NCI-H2196 (cell line): ENCODE data around the gene BST1.

Experiments used
- DNase-seq: peaks from one replicate; lab custom pipeline; 2025; ENCODE audit not compliant: unreplicated experiment; lab: John Stamatoyannopoulos, UW

BST1 gene

GRCh38 chr4:15676039-15676438 is 26.8 kb upstream of the BST1 start:
- no peak for DNase-seq

DNA sequence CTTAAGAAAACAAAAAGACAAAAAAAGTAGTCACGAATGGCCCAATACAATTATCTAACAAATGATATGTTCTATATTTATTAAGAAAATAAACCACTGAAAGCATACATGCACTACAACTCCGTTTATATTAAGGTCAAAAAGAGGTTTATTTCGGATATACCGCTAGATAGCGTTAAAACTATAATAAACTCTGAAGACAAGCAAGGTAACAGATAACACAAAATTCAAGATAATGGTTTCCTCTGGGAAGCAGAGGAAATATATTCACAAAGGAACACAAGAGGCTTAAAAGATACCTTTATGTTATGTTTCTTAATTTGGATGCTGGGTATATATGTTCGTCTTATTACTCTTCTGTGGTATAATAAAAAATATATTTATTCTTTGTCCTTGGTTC is 26.0 kb upstream of the BST1 start:
- no peak for DNase-seq

DNA sequence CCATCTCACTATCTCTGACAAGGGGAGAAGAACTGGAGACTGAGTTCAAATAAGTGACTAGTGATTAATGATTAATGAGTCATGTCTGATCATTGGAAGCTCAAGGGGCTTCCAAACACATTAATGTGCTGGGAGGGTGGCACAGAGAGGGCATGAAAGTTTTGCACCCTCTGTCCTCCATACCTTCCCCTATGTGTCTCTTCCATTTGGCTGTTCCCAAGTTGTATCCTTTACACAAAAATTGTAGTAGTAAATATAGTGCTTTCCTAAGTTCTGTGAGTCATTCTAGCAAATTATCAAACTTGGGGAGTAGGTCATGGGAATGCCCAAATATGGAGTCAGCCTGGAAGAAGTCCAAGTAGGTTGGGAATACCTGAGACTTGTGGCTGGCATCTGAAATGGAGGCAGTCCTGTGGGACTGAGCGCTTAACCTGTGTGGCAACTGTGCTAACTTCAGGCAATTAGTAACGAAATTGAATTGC is 25.3 kb upstream of the BST1 start:
- DNase-seq, result peak; percentile 25

- DNase-seq, result no peak
Measured at GRCh38 chr4:15681067-15681371, 21.8 kb upstream of the BST1 start.

DNA sequence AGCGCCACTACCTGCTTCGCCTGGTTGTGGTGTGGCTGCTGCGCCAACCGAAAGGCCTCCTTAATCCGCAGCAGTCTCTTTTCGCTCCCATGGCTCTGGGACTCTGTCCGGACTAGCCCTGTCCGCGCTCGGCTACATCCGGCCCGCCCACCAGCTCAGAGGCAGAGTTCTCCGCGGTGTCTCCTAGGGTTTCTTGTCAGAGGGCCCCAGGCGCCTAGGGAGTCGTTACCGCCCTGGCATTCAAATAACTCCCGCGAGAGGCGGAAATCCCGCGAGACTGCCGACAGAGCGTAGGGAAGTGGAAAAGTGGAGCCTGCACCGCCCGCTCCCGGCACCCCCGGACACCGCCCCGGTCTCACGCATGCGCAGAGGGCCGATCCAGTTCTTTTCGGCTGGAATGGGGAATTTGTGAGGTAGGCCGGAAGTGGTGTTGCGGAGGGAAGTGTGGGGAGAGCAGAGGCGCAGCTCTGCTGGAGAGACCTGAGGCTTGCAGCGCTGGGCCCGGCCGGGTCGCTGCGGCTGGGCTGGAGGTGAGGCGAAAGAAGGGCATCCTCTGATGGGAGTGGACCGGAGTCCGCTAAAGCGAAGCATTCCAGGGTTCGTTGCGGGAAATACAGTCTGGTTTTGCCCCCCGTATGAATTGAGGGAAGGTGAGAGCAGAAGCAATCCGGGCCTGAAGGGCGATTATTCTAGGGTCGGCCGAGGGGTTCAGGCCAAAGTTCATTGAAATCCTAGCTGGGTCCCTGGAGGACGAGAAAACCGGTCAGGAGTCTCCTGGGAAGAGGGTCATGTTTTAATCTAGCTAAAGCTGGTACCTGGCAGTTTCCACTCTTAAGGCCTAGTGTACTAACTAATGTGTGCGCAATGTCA is 21.3 kb upstream of the BST1 start, which contains the start of gene FAM200B:
TSS of gene FAM200B (plus strand) at position 456 of the 870 bp plus-strand sequence. CDS start 5,151 bp downstream, outside the sequence.
- DNase-seq, result peak; percentile 99

DNA sequence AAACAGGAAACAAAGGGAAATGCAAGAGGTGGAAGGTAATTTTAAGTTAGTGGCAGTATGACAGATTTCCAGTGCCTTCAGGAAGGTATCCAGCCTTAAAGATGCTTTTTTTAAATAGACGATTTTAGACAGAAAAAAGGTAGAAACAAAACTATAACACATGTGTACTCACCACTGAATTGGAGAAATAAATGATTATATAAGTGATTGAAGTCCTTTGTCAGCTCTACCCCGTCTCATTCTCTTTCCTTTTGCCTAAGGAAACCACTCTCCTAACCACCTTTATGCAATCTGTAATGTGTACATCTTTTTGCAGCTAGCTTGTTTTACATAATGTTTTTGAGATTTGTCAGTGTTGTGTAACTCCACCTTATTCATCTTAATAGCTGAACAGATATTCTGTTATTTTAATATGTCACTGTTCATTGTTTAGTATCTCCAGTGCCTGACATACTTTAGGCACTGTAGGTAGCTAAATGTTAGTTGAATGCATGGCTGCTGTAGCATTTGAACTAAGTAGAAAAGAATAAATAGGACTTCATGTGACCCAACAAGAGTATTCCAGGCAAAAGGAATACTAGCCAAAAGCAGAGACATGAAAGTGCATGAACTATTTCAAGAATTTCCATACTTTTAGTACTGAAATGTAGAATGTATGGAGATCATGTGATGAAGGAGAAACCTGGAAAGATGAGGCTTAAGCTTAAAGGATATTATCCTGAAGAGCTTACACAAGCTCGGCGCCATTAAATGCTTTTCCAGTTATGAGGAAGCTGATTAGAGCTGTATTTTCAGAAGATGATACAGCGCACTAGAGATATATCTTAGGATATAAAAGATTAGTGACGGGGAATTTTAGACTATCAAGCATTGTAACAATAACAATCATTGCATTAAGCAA is 20.4 kb upstream of the BST1 start:
- no peak for DNase-seq

DNA sequence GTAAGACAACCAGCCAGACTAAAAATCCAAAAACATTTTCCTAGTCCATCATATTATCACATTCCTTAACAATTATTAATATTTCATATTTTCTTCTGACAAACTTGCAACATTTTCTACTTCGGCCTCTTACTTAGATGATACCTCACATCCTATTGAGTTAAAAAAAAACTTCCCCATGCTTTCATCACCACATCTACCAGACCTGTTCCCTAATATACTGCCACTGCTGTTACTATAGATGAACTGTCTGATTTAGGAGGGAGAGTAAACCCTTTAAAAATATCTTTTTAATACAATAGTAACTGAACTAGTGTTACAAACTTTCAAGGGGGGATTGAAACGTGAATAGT is 19.7 kb upstream of the BST1 start:
- DNase-seq, result no peak

- DNase-seq, result no peak
Measured at GRCh38 chr4:15684498-15684897, 18.4 kb upstream of the BST1 start.

DNA sequence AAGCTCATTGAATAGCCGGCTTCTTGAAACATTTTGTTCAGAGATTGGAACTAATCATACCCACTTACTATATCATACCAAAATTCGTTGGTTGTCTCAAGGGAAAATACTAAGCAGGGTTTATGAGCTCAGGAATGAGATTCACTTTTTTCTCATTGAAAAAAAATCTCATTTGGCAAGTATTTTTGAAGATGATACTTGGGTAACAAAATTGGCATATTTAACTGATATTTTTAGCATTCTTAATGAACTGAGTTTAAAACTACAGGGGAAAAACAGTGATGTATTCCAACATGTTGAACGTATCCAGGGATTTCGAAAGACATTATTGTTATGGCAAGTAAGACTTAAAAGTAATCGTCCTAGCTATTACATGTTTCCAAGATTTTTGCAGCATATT is 14.8 kb upstream of the BST1 start:
- DNase-seq, result no peak

DNA sequence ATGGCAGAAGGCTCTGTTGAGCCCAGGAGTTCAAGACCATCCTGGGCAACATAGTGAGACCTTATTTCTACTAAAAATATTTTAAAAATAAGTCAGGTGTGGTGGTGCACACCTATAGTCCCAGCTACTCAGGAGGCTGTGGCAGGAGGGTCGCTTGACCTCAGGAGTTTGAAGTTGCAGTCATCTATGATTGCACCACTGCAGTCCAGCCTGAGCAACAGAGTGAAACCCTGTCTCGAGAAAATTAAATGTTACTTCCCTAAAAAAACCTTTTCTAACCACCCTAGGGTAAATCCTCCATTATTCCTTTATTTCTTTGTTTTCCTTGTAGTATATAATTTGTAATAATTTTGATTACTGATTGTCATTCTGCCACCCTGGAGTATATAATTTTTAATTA is 13.3 kb upstream of the BST1 start:
- no peak for DNase-seq

GRCh38 chr4:15690020-15690809 is 12.7 kb upstream of the BST1 start:
- no peak for DNase-seq

- DNase-seq, result no peak
Measured at GRCh38 chr4:15691346-15692135, 11.3 kb upstream of the BST1 start.

- no peak for DNase-seq
Measured at GRCh38 chr4:15692602-15693001, 10.3 kb upstream of the BST1 start.

DNA sequence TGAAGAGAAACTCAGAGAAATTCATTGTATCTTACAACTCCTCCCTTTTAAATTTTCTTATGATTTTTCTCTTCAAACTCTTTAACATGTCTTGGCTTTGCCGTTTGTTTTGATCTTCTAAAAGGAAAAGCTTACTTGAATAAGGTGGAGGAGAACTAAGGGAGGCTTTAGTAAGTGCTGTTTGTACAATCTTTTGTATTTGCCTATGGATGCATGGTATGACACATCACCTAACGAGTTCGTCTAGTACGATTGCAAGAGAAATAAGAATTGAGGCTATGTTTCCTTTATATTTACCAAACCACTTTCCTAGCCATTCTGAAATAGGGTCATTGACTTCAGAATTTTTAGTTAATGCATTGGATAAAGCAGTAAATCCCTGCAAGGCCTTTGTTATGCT is 8.4 kb upstream of the BST1 start:
- no peak for DNase-seq

DNA sequence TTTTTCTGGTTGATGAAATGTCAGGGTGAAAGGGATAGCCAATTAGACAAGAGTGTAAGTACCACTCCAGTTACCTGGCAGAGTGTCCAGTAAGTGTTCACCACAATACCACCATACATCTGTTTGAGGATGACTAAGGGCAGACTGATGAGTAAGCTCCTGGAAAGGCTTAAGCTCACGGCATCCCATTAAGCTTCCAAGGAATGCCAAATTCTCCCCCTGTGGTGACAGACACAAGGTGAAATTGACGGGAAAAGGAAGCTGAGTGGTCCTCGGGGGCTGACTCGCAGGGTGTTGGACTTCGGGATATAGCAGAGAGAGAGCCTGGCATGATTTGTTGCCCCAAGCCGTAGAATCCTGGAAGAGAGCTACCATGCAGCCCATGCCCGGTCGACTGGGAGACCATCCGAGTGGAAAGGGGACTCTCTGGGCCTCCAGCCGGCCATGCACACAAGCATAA is 7.6 kb upstream of the BST1 start:
- DNase-seq, result no peak

GRCh38 chr4:15695729-15696128 is 7.1 kb upstream of the BST1 start:
- no peak for DNase-seq

- DNase-seq, result no peak
Measured at GRCh38 chr4:15696866-15697265, 6.0 kb upstream of the BST1 start.

DNA sequence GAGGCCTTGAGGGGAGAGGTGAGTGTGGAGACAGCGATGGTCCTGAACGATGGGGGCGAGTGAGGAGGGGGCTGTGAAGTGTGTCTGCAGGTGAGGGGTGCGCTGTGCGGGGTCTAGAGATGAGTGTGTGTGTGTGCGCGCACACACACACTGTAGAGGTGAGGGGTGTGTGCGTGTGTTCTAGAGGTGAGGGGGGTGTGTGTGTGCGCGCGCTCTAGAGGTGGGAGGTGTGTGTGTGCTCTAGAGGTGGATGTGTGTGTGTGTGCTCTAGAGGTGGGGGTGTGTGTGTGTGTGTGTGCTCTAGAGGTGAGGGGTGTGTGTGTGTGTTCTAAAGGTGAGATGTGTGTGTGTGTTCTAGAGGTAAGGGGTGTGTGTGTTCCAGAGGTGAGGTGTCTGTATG is 574 bp downstream of the BST1 start:
- DNase-seq, result no peak

DNA sequence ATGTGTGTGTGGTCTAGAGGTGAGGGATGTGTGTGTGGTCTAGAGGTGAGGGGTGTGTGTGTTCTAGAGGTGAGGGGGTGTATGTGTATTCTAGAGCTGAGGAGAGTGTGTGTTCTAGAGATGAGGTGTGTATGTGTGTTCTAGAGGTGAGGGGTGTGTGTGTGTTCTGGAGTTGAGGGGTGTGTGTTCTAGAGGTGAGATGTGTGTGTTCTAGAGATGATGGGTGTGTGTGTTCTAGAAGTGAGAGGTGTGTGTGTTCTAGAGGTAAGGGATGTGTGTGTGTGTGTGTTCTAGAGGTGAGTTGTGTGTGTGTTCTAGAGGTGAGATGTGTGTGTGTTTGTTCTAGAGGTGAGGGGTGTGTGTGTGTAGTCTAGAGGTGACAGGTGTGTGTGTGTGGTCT is 1.3 kb downstream of the BST1 start:
- no peak for DNase-seq

DNA sequence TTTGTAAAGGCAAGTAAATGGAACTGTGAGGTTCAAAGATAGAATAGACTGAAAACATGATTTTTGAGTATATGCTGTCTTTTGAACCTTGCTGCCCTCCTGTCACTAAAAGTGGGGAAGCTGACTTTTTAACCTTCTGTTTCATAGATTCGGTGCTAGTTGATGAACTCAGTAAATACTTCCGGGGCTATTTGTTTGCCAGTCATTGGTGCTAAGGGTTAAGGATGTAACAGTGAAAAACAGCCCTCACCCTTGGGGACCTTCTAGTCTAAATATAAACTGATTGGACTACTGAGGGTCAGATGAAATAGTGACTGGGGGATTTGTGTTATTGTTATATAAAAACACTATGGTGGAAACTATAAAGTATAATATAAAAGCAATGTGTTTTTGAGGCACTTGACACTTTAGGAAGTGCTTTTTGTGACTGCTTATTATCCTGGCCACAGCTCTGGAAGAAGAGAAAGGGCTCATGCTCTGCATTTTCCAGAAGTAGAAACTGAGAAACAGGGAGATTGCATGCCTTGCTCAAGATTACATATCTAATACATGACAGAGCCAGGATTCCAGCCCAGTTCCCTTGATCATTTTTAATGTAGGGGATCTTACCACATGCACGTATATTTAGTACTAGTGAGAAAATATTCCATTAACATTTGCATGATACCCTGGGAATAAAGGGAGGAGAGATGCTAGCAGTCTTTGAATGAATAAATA is 3.9 kb downstream of the BST1 start:
- DNase-seq, result no peak
